Stimulated activated CD4-positive, alpha-beta T cell treated with anti-CD3 and anti-CD28 coated beads, Interleukin-1b, Interleukin-23, amount 100 ng/mL, for 1 hour (primary cell): Measurements from ENCODE around the gene HMGCS2.

Experiments
- DNase-seq, 2 donors: peaks; one replicate each; pipeline ENCODE4 v3.0.0-alpha.2; 2020; ENCODE audit warnings: low read depth in 2 of 2

The HMGCS2 gene

GRCh38 chr1:119762953-119763352 lies 5.8 kb downstream of the HMGCS2 start:
- DNase-seq = no peak

GRCh38 chr1:119762409-119762808 lies 6.3 kb downstream of the HMGCS2 start:
- no peak for DNase-seq

- DNase-seq = no peak
Observed at GRCh38 chr1:119758584-119758983, 10.1 kb downstream of the HMGCS2 start.

GRCh38 chr1:119752592-119752991 lies 16.1 kb downstream of the HMGCS2 start:
- no peak for DNase-seq

- DNase-seq = no peak
Observed at GRCh38 chr1:119748040-119748439, 20.7 kb downstream of the HMGCS2 start.

GRCh38 chr1:119747451-119747850 lies 21.3 kb downstream of the HMGCS2 start:
- no peak for DNase-seq

GRCh38 chr1:119745034-119745433 lies 23.7 kb downstream of the HMGCS2 start:
- no peak for DNase-seq

GRCh38 chr1:119744598-119744942 lies 24.1 kb downstream of the HMGCS2 start:
- DNase-seq = no peak

GRCh38 chr1:119743776-119744597 lies 24.7 kb downstream of the HMGCS2 start:
- no peak for DNase-seq

GRCh38 chr1:119743308-119743707 lies 25.4 kb downstream of the HMGCS2 start:
- no peak for DNase-seq

- no peak for DNase-seq
Observed at GRCh38 chr1:119742677-119743076, 26.0 kb downstream of the HMGCS2 start.

GRCh38 chr1:119742202-119742601 lies 26.5 kb downstream of the HMGCS2 start:
- no peak for DNase-seq

GRCh38 chr1:119740896-119741780 lies 27.6 kb downstream of the HMGCS2 start:
- DNase-seq = no peak

- no peak for DNase-seq
Observed at GRCh38 chr1:119740261-119740660, 28.4 kb downstream of the HMGCS2 start.

- DNase-seq = no peak
Observed at GRCh38 chr1:119739150-119739549, 29.6 kb downstream of the HMGCS2 start.

GRCh38 chr1:119738100-119738720 lies 30.5 kb downstream of the HMGCS2 start:
- DNase-seq = no peak

- DNase-seq = no peak
Observed at GRCh38 chr1:119737040-119737682, 31.5 kb downstream of the HMGCS2 start.

GRCh38 chr1:119736649-119737039 lies 32.1 kb downstream of the HMGCS2 start:
- no peak for DNase-seq

GRCh38 chr1:119735217-119735616 lies 33.5 kb downstream of the HMGCS2 start:
- DNase-seq = no peak

- DNase-seq = no peak
Observed at GRCh38 chr1:119733754-119734153, 35.0 kb downstream of the HMGCS2 start.

- DNase-seq = no peak
Observed at GRCh38 chr1:119732465-119733168, 36.1 kb downstream of the HMGCS2 start.
